ENCODE data around the gene RILPL1. TPM values are rescaled to one million over a fixed set of nuclear protein-coding genes. Genes with fewer than 3 reads are reported as not detected.

Gene RILPL1
- total and polyA plus RNA-seq, 8 donors: 3.0 to 8.8 (median 4.1) TPM

- H3K27me3 ChIP-seq: no peaks in the 10 kb centered on the region
- TF ChIP-seq, protein P1, sequence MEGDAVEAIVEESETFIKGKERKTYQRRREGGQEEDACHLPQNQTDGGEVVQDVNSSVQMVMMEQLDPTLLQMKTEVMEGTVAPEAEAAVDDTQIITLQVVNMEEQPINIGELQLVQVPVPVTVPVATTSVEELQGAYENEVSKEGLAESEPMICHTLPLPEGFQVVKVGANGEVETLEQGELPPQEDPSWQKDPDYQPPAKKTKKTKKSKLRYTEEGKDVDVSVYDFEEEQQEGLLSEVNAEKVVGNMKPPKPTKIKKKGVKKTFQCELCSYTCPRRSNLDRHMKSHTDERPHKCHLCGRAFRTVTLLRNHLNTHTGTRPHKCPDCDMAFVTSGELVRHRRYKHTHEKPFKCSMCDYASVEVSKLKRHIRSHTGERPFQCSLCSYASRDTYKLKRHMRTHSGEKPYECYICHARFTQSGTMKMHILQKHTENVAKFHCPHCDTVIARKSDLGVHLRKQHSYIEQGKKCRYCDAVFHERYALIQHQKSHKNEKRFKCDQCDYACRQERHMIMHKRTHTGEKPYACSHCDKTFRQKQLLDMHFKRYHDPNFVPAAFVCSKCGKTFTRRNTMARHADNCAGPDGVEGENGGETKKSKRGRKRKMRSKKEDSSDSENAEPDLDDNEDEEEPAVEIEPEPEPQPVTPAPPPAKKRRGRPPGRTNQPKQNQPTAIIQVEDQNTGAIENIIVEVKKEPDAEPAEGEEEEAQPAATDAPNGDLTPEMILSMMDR (IDR thresholded peaks at IDR 0.05): no peak
- no peak overlapping the region for H3K4me3 ChIP-seq
- H3K4me1 ChIP-seq: no peaks in the 10 kb centered on the region
- H3K27ac ChIP-seq: no peak overlapping the region
- DNase-seq (no peak), ATAC-seq (no peak), FAIRE-seq (no peak)
- peaks cover 0 to 12% (median 0%) of the 10 kb centered on the region in 3 donors for H3K36me3 ChIP-seq
- H3K9me3 ChIP-seq: no peaks in the 10 kb centered on the region
- intact Hi-C loops (cut with DNase I): no loop called here
- 79 to 81% methylated on average over 13 of the region's 13 CpGs for WGBS, 2 donors
Observed at GRCh38 chr12:123513805-123514204, 19.7 kb downstream of the RILPL1 start.

DNA sequence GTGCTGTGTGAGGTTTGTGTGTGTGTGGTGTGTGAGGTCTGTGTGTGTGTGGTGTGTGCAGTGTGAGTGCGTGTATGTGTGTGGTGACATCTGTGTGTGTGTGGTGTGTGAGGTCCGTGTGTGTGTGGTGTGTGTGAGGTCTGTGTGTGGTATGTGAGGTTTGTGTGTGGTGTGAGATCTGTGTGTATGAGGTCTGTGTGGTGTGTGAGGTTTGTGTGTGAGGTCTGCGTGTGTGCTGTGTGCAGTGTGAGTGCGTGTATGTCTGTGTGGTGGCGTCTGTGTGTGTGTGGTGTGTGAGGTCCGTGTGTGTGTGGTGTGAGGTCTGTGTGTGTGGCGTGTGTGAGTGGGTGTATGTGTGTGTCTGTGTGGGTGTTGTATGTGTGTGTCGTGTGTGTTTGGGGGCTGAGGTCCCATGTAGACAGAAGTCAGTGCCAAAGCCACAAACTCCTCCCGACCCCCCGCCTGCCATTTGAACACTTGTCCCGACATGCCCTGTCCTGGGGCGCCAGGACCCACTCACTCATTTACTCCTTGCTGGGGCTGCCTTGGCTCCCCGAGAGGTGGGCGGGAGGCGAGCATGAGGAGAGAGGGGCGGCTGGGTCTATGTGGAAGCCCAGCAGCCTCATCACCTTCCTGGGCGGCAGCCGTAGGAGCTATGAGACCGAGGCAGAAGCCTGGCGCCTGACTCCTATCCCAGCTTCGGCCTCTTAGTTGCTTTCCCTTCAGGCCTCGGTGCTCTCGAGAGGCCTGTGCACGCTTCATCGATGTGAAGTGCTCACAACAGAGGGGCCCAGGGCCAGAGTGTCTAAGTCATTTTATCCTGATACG, 20.5 kb downstream of the RILPL1 start:
- FAIRE-seq (no peak), DNase-seq (no peak), ATAC-seq (no peak)
- TF ChIP-seq, protein P1 (IDR thresholded peaks at IDR 0.05): no peak
- H3K27me3 ChIP-seq: no peaks in the 10 kb centered on the region
- H3K9me3 ChIP-seq: no peaks in the 10 kb centered on the region
- 90 to 93% methylated on average over 26 of the region's 26 CpGs for WGBS, 2 donors
- H3K27ac ChIP-seq: no peak overlapping the region
- H3K36me3 ChIP-seq: peaks cover 0 to 12% (median 0%) of the 10 kb centered on the region in 3 donors
- H3K4me3 ChIP-seq: no peak overlapping the region
- no peaks in the 10 kb centered on the region for H3K4me1 ChIP-seq
- intact Hi-C loops (cut with DNase I): no loop called here

DNA sequence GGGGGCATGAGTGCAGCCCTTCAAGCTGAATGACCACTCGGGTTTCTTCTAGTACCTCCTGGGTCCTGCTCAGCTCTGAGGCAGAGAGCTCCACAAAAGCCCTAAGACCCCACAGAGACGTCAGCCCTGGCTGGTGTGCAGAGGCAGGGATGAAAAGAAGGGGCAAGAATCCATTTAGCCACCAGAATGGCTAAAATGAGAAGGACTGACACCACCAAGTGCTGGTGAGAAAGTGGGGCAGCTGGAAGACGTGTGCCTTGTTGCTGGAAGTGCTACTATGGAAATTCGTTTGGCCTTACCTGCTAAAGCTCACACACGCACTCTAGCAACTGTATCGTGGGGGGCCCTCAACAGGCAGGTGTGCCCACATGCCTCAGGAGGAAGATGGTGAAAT, 26.7 kb downstream of the RILPL1 start:
- no peak for ATAC-seq
- no peak for DNase-seq
- Histone ChIP-seq H3K4me1 (no peaks in the 10 kb centered on the region), H3K27ac (no peak overlapping the region), H3K4me3 (no peak overlapping the region), H3K36me3 (no peaks in the 10 kb centered on the region), H3K27me3 (no peaks in the 10 kb centered on the region), H3K9me3 (no peaks in the 10 kb centered on the region)
- FAIRE-seq: no peak
- 91 to 94% methylated on average over 6 of the region's 6 CpGs for WGBS, 2 donors
- intact Hi-C loops (cut with DNase I): no loop called here
- TF ChIP-seq, protein P1 (IDR thresholded peaks at IDR 0.05): no peak

DNA sequence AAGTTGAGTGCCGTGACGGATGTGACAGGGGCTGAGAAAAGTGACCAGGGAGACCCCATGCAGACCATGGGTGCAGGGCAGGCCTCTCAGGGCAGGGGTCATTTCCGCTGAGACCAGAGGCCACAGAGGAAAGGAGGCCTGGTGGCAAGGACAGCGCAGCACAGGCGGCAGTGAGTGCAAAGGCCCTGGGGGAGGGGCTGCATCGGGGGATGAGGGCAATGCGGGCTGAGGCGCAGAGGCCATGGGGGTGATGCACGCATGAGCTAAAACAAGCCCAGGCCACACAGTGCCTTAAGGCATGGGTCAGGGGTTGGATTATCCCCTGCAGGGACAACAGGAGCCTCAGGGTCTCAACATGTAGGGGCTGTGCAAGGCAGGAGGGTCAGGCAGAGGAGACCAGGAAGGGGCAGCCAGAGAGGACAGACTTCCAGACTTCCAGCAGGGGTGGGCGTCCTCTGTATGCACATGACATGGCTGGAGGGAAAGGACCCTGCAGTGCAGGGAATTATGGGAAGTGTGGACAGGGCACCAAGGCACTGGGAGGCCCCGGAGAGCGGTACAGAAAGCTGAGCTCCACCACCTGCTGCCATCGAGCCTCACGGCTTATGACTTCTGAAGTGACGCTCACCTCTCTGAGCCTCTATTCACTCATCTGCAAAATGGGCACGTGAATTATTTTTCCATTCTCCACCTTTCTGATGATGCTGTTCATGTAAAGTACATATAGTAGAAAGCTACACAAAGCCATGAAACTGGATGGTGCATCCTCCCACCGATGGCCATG, 27.3 kb downstream of the RILPL1 start:
- Histone ChIP-seq H3K4me1 (no peaks in the 10 kb centered on the region), H3K27ac (no peak overlapping the region), H3K9me3 (no peaks in the 10 kb centered on the region), H3K36me3 (no peaks in the 10 kb centered on the region), H3K27me3 (no peaks in the 10 kb centered on the region), H3K4me3 (no peak overlapping the region)
- WGBS, 2 donors: 94 to 97% methylated on average over 17 of the region's 17 CpGs
- intact Hi-C loops (cut with DNase I): no loop called here
- FAIRE-seq (no peak), ATAC-seq (no peak), DNase-seq (no peak)
- TF ChIP-seq, protein P1 (IDR thresholded peaks at IDR 0.05): no peak

All from pancreas (tissue), 10 donors.